ENCODE data around the gene HRH1. TPM values are rescaled to one million over a fixed set of nuclear protein-coding genes. Genes with fewer than 3 reads are reported as not detected.
"Not testable (repeated sequence)": the region's sequence is repeated elsewhere in the genome, so short reads cannot be mapped to it uniquely, and the experiment has no call there.

HRH1 gene
- total and polyA plus RNA-seq, 2 donors (not counting 1 experiment from before 2014, with no cell fraction given): not detected

DNA sequence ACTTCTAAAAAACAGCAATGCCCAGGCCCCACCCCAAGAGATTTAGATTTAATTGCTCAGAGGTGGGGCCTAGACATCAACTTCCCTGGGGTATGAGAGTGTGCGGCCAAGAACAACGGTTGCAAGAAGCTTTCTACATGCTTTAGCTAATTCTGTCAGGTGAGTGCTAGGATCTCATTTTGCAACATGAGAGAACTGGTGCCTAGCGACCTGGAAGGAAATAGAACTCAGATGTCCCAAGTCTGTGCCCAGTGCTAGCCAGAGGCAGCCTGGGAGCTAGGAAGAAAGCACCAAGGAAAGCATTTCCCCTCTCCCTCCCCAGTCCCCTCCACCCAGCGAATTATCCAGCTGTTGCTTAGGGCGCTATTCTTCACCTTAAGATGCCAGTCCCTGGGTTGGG is 22.9 kb upstream of the HRH1 start:
- Mint-ChIP-seq H3K9me3 (ENCODE audit: insufficient read depth) (no peaks in the 10 kb centered on the region), H3K27me3 (no peaks in the 10 kb centered on the region), H3K4me3 (no peak overlapping the region), H3K4me1 (no peaks in the 10 kb centered on the region), H3K27ac (no peak overlapping the region)
- Histone ChIP-seq H3K79me2 (ENCODE audit: control insufficient read depth, insufficient read depth, low read length) (no peaks in the 10 kb centered on the region), H3K27me3 (replicated peaks in 1 of 4; ENCODE audit: control extremely low read depth in 1 of 4, control insufficient read depth in 3 of 4, insufficient read depth in 4 of 4, low read length in 3 of 4) (no peaks in the 10 kb centered on the region), H3K36me3 (replicated peaks in 1 of 2; ENCODE audit: control extremely low read depth in 1 of 2, control insufficient read depth in 1 of 2, extremely low read depth in 1 of 2, insufficient read depth in 2 of 2, low read length in 1 of 2) (no peaks in the 10 kb centered on the region), H3K9me3 (ENCODE audit: control extremely low read depth in 1 of 3, control insufficient read depth in 2 of 3, insufficient read depth in 1 of 3, low read length in 2 of 3) (no peaks in the 10 kb centered on the region), H3K4me1 (ENCODE audit: control insufficient read depth in 2 of 2, insufficient read depth in 2 of 2, low read length in 2 of 2) (no peaks in the 10 kb centered on the region), H3K4me3 (ENCODE audit: control extremely low read depth in 1 of 5, extremely low read depth in 1 of 5, insufficient read depth in 1 of 5, low read depth in 2 of 5, low read length in 4 of 5) (no peak overlapping the region), H4K20me1 (ENCODE audit: control insufficient read depth, insufficient read depth, low read length, poor library complexity, severe bottlenecking) (no peaks in the 10 kb centered on the region), H2AFZ (ENCODE audit: insufficient read depth, low read depth, low read length, poor library complexity, severe bottlenecking) (no peak overlapping the region), H3K9ac (ENCODE audit: low read length) (no peak overlapping the region), H3K4me2 (replicated peaks; ENCODE audit: low read depth, low read length, poor library complexity, severe bottlenecking) (no peak overlapping the region), H3K27ac (ENCODE audit: low read length in 2 of 2) (no peak overlapping the region)
- 76% methylated on average over 3 of the region's 5 CpGs for WGBS (ENCODE audit: insufficient coverage)
- intact Hi-C loops (cut with micrococcal nuclease): no loop called here
- no peak for DNase-seq
- ChIA-PET POLR2A (no interaction called here), CTCF (no interaction called here)
- ATAC-seq (ENCODE audit: low read depth): no peak
- TF ChIP-seq EZH2 (IDR thresholded peaks at IDR 0.05; ENCODE audit: borderline replicate concordance, insufficient read depth, low read depth, low read length, poor library complexity, severe bottlenecking): no peak
- TF ChIP-seq, protein P1, sequence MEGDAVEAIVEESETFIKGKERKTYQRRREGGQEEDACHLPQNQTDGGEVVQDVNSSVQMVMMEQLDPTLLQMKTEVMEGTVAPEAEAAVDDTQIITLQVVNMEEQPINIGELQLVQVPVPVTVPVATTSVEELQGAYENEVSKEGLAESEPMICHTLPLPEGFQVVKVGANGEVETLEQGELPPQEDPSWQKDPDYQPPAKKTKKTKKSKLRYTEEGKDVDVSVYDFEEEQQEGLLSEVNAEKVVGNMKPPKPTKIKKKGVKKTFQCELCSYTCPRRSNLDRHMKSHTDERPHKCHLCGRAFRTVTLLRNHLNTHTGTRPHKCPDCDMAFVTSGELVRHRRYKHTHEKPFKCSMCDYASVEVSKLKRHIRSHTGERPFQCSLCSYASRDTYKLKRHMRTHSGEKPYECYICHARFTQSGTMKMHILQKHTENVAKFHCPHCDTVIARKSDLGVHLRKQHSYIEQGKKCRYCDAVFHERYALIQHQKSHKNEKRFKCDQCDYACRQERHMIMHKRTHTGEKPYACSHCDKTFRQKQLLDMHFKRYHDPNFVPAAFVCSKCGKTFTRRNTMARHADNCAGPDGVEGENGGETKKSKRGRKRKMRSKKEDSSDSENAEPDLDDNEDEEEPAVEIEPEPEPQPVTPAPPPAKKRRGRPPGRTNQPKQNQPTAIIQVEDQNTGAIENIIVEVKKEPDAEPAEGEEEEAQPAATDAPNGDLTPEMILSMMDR (IDR thresholded peaks at IDR 0.05): no peak

DNA sequence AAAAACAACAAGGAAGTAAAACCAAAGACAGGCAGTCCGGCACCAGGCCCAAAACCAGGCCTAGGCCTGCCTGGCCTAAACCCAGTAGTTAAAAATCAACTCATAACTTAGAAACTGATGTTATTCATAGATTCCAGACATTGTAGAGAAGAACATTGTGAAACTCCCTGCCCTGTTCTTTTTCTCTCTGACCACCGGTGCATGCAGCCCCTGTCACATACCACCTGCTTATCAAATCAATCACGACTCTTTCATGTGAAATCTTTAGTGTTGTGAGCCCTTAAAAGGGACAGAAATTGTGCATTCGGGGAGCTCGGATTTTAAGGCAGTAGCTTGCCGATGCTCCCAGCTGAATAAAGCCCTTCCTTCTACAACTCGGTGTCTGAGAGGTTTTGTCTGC is 22.4 kb upstream of the HRH1 start:
- H3K27ac Mint-ChIP-seq; H3K27ac ChIP-seq (ENCODE audit: low read length in 2 of 2); H3K9me3 Mint-ChIP-seq (ENCODE audit: insufficient read depth); ATAC-seq (ENCODE audit: low read depth); CTCF ChIA-PET; H3K4me1 Mint-ChIP-seq; H3K79me2 ChIP-seq (ENCODE audit: control insufficient read depth, insufficient read depth, low read length); H2AFZ ChIP-seq (ENCODE audit: insufficient read depth, low read depth, low read length, poor library complexity, severe bottlenecking); intact Hi-C loops (cut with micrococcal nuclease); POLR2A ChIA-PET; H3K4me2 ChIP-seq (replicated peaks; ENCODE audit: low read depth, low read length, poor library complexity, severe bottlenecking); H3K4me3 Mint-ChIP-seq; H3K9me3 ChIP-seq (ENCODE audit: control extremely low read depth in 1 of 3, control insufficient read depth in 2 of 3, insufficient read depth in 1 of 3, low read length in 2 of 3); H3K4me3 ChIP-seq (ENCODE audit: control extremely low read depth in 1 of 5, extremely low read depth in 1 of 5, insufficient read depth in 1 of 5, low read depth in 2 of 5, low read length in 4 of 5); H3K36me3 ChIP-seq (replicated peaks in 1 of 2; ENCODE audit: control extremely low read depth in 1 of 2, control insufficient read depth in 1 of 2, extremely low read depth in 1 of 2, insufficient read depth in 2 of 2, low read length in 1 of 2); H3K9ac ChIP-seq (ENCODE audit: low read length); H3K27me3 Mint-ChIP-seq; H3K4me1 ChIP-seq (ENCODE audit: control insufficient read depth in 2 of 2, insufficient read depth in 2 of 2, low read length in 2 of 2); DNase-seq; H4K20me1 ChIP-seq (ENCODE audit: control insufficient read depth, insufficient read depth, low read length, poor library complexity, severe bottlenecking); H3K27me3 ChIP-seq (replicated peaks in 1 of 4; ENCODE audit: control extremely low read depth in 1 of 4, control insufficient read depth in 3 of 4, insufficient read depth in 4 of 4, low read length in 3 of 4): not testable (repeated sequence)
- 100% methylated on average over 1 of the region's 7 CpGs for WGBS (ENCODE audit: insufficient coverage)
